Astrocyte of the cerebellum (primary cell): ENCODE measurements around the gene ZNF385A.

Source experiments
- DNase-seq: peaks from one replicate; pipeline ENCODE4 v3.0.0-alpha.2; 2011; ENCODE audit warnings: low read depth
- H3K4me3 ChIP-seq: 2 replicates; pipeline ENCODE4 v1.5.1; 2011; ENCODE audit warnings: mild to moderate bottlenecking, low read depth, low read length, moderate library complexity
- in situ Hi-C: cut with HindIII; loops from 2 replicates; pipeline ENCODE4 v1.10.0; 2017; ENCODE audit warnings: low sequenced_read_pairs
- TF ChIP-seq, protein P1 (sequence below): IDR thresholded peaks from 2 replicates; pipeline ENCODE4 v1.5.1; 2012; ENCODE audit warnings: low read length, low read depth, moderate library complexity, mild to moderate bottlenecking; ENCODE audit errors: missing control alignments

ZNF385A gene

DNA sequence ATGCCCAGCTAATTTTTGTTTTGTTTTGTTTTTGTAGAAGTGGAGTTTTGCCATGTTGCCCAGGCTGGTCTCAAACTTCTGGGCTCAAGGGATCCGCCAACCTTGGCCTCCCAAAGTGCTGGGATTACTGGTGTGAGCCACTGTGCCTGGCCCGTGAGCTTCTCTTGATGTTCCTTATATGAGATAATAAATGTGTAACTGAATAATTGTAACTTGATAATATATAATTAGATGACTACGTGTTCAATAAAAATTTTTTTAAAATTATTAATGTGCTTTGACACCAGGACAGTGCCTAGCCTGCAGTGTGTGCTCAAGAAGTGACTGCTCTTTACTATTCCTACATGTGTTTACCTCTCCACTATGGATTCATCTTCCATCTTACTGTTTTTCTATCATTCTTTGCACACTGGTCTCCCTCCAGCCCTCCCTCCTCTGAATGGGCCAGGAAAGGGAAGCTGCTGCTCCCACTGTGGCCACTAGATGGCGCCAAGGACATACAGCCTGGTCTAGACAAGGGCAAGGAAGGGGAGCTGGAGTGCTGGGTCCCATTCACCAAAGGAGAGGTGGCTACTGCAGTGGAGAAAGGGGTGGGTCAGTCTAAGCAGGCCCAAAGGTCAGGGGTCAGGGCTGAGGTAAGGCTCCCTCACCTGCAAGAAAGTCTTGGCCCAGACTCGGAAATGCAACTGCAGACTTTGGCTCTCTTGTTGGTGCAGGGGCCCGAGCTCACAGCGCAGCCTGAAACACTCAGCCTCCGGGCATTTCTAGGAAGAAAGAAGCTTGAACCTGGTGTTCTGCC, 14.7 kb upstream of the ZNF385A start:
- in situ Hi-C loops: no loop called here
- DNase-seq: peak; percentile 76

DNA sequence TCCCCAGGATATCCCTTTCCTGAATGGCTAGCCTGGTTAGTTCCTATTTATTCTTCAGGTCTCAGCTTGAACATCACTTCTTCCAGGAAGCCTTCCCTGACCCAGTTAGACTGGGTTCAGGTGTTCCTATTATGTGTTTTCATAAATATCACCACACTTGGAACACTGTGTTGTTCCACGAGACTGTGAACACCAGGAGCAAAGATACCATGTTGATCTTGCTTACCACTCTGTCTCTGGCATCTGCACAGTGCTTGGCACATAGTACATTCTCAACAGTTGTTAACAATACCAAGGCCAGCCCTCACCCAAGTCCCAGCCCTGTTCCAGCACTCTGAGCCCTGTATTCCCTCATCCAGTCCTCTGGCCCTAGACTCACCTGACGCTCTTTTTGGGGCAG, 13.7 kb upstream of the ZNF385A start:
- in situ Hi-C loops: no loop called here
- TF ChIP-seq, protein P1, sequence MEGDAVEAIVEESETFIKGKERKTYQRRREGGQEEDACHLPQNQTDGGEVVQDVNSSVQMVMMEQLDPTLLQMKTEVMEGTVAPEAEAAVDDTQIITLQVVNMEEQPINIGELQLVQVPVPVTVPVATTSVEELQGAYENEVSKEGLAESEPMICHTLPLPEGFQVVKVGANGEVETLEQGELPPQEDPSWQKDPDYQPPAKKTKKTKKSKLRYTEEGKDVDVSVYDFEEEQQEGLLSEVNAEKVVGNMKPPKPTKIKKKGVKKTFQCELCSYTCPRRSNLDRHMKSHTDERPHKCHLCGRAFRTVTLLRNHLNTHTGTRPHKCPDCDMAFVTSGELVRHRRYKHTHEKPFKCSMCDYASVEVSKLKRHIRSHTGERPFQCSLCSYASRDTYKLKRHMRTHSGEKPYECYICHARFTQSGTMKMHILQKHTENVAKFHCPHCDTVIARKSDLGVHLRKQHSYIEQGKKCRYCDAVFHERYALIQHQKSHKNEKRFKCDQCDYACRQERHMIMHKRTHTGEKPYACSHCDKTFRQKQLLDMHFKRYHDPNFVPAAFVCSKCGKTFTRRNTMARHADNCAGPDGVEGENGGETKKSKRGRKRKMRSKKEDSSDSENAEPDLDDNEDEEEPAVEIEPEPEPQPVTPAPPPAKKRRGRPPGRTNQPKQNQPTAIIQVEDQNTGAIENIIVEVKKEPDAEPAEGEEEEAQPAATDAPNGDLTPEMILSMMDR: no peak
- no peak for DNase-seq
- H3K4me3 ChIP-seq: no peak overlapping the region

More for the DNA sequence above, 14.7 kb upstream of the ZNF385A start:
- TF ChIP-seq, protein P1: peak; percentile 100
- no peak overlapping the region for H3K4me3 ChIP-seq

DNA sequence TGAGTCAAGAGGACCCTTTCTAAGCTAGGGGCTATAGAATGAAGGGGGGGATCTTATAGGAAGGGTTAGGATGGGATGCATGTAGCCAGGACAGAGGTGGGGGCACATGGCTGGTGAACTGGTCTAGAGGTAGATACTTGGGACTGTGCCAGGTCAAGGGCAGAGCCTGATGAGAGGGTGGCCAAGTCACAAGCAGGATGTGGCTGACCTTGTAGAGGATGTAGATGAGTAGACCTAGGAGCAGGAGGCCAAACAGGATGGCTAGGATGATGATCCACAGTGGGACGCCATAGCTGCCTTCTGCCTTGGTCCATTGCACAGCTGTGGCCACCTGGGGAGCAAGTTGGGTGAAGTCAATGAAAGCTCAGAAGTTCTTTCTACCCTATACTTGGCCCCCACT, 12.6 kb upstream of the ZNF385A start:
- DNase-seq: no peak
- H3K4me3 ChIP-seq: no peak overlapping the region
- TF ChIP-seq, protein P1: no peak
- in situ Hi-C loops: no loop called here

DNA sequence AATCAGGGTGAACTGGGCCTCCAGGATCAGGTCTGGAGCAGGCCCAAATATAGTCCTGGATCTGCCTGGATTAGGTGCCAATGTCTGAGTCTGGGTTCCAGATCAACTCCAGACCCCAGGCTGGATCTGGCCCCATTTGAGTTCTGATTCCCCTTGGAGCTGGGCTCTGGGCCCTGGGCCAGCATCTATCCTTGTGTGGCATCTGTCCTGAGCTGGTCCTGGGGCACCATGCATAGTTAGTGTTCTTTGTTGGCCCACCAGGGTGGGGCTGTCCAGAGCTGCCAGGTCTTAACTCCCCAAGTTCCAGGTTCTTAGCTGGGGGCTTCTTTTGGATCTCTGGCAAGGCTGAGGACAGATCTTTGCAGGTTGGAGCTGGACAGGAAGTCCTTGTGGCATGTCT, 11.0 kb upstream of the ZNF385A start:
- in situ Hi-C loops: no loop called here
- H3K4me3 ChIP-seq: no peak overlapping the region
- DNase-seq: no peak
- TF ChIP-seq, protein P1: no peak

DNA sequence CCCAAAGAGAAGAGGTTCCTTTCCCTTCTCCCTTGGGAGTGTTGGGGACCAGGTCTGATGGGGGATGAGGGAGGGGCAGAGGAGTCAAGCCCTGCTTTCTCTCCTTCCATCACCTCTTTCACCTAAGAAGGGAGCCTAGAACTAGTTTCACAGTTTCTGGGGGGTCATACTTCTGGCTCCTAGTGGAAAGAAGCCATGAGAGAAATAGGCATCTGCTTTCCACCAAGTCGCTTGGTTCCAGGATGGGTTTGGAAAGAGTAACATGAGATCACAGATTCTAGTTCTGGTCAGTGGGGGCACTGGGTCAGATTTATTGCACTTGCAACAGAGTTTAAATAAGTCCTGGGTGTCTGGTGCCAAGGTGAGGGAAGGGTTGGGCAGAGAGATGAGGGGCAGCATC, 10.5 kb upstream of the ZNF385A start:
- no peak overlapping the region for H3K4me3 ChIP-seq
- in situ Hi-C loops: no loop called here
- no peak for DNase-seq
- TF ChIP-seq, protein P1: no peak

DNA sequence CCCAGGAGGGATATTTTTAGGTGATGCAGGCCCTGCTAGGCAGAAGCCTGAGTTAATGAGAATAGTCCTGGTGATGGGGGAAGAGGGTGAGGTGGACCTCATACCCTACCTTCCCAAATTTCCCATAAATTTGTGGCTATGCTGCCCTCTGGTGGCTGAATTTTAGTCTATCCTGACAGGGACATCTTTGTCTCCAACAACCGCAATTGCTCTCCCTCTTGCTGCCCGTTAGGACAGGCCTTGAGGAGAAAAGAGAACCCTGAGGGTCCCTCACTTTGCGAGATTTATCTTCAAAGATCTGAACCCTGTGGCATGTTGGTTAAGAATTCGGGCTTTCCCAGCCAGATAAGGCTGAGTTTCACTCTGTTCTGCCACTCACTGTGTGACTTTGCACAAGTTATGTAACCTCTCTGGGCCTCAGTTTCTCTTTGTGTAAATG, 9.8 kb upstream of the ZNF385A start:
- in situ Hi-C loops: no loop called here
- DNase-seq: peak; percentile 13
- H3K4me3 ChIP-seq: no peak overlapping the region
- TF ChIP-seq, protein P1: peak; percentile 73
